ENCODE data around the gene CAT.

DNA sequence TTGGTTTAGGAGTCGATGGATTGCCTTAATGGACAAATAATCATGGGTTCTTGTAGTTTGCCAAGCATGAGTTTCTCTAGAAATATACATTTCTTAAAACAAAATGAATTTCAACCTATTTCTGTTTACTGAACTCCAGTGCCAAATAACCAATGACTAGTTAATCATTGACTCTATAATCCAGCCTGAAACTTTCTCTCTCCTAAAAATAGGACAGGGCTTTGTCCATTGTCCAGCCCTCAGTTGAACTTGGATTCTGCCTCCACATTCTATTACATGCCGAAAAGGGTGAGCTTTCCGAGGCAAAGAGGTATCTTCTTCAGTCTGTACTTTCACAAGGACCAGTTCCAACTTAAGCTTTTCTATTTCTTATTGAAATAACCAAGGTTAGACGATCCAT lies 23.2 kb upstream of the CAT start:
- TF ChIP-seq, protein P1, sequence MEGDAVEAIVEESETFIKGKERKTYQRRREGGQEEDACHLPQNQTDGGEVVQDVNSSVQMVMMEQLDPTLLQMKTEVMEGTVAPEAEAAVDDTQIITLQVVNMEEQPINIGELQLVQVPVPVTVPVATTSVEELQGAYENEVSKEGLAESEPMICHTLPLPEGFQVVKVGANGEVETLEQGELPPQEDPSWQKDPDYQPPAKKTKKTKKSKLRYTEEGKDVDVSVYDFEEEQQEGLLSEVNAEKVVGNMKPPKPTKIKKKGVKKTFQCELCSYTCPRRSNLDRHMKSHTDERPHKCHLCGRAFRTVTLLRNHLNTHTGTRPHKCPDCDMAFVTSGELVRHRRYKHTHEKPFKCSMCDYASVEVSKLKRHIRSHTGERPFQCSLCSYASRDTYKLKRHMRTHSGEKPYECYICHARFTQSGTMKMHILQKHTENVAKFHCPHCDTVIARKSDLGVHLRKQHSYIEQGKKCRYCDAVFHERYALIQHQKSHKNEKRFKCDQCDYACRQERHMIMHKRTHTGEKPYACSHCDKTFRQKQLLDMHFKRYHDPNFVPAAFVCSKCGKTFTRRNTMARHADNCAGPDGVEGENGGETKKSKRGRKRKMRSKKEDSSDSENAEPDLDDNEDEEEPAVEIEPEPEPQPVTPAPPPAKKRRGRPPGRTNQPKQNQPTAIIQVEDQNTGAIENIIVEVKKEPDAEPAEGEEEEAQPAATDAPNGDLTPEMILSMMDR (IDR thresholded peaks at IDR 0.05): no peak
- no peak for TF ChIP-seq POLR2A (IDR thresholded peaks at IDR 0.05)
